Measurements from ENCODE around the gene TMEM117. TPM values are rescaled to one million over a fixed set of nuclear protein-coding genes. Genes with fewer than 3 reads are reported as not detected.

TMEM117 gene
- total and polyA plus RNA-seq, 7 donors, result 2.3 to 21.4 (median 17.5) TPM

DNA sequence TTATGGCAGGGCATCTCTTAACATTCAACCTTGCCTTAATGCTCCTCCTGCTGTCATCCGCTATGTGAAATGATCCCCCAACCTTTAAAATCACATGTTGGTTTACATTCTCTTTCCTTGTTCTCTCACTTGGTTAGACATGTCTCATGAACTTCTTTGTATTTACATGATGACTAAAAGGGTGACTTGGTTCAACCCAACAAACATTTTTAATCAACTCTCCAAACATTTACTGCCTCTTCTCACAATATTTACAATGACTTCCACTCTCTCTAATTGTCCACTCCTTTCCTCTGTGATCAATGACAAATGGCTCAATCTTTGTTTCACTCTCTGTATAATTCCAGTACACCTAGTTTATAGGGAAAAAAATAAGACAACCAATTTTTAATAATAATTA lies 534.1 kb downstream of the TMEM117 start:
- H3K27me3 ChIP-seq, result no peaks in the 10 kb centered on the region
- intact Hi-C loops (cut with DNase I), result loop anchor here (2.0 kb wide), 1 partner anchor 79 kb away; no protein-coding TSS in a partner anchor
- TF ChIP-seq, protein P1, sequence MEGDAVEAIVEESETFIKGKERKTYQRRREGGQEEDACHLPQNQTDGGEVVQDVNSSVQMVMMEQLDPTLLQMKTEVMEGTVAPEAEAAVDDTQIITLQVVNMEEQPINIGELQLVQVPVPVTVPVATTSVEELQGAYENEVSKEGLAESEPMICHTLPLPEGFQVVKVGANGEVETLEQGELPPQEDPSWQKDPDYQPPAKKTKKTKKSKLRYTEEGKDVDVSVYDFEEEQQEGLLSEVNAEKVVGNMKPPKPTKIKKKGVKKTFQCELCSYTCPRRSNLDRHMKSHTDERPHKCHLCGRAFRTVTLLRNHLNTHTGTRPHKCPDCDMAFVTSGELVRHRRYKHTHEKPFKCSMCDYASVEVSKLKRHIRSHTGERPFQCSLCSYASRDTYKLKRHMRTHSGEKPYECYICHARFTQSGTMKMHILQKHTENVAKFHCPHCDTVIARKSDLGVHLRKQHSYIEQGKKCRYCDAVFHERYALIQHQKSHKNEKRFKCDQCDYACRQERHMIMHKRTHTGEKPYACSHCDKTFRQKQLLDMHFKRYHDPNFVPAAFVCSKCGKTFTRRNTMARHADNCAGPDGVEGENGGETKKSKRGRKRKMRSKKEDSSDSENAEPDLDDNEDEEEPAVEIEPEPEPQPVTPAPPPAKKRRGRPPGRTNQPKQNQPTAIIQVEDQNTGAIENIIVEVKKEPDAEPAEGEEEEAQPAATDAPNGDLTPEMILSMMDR (IDR thresholded peaks at IDR 0.05), result no peak
- no peak for TF ChIP-seq POLR2A (IDR thresholded peaks at IDR 0.05)
- no peak for TF ChIP-seq POLR2AphosphoS5 (IDR thresholded peaks at IDR 0.05)
- TF ChIP-seq EP300 (IDR thresholded peaks at IDR 0.05), result no peak
- H3K27ac ChIP-seq, result no peak overlapping the region
- no peak for DNase-seq
- no peaks in the 10 kb centered on the region for H3K9me3 ChIP-seq
- 84 to 96% methylated on average over 1 of the region's 1 CpG for WGBS, 2 donors
- no peak overlapping the region for H3K4me3 ChIP-seq
- H3K36me3 ChIP-seq, result no peaks in the 10 kb centered on the region
- no peaks in the 10 kb centered on the region for H3K4me1 ChIP-seq

DNA sequence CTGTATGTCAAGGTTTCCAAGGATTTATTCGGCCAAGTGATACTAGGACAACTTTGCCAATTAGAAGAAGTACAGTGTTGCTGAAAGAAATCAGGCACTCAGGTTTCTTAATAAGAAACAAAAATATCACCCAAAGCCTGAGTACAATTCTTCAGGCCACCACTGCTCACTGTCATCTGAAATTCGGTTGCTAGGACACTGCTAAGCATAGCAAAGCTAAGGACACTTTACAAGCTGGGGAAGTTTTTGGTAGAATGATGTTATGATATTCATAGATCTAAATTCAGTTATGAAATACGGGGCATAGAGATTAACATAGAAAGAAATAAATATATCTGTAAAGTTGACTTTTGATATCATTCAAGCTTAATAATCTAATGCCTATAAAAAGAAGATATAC lies 535.1 kb downstream of the TMEM117 start:
- intact Hi-C loops (cut with DNase I), result loop anchor here (2.0 kb wide), 1 partner anchor 78 kb away; no protein-coding TSS in a partner anchor
- DNase-seq, result no peak
- H3K4me3 ChIP-seq, result no peak overlapping the region
- no peaks in the 10 kb centered on the region for H3K4me1 ChIP-seq
- H3K27me3 ChIP-seq, result no peaks in the 10 kb centered on the region
- no peak for TF ChIP-seq POLR2AphosphoS5 (IDR thresholded peaks at IDR 0.05)
- TF ChIP-seq, protein P1 (IDR thresholded peaks at IDR 0.05), result no peak
- no peak for TF ChIP-seq EP300 (IDR thresholded peaks at IDR 0.05)
- no peak for TF ChIP-seq POLR2A (IDR thresholded peaks at IDR 0.05)
- no peaks in the 10 kb centered on the region for H3K36me3 ChIP-seq
- H3K27ac ChIP-seq, result no peak overlapping the region
- WGBS, 2 donors, result 87 to 91% methylated on average over 3 of the region's 3 CpGs
- H3K9me3 ChIP-seq, result no peaks in the 10 kb centered on the region

DNA sequence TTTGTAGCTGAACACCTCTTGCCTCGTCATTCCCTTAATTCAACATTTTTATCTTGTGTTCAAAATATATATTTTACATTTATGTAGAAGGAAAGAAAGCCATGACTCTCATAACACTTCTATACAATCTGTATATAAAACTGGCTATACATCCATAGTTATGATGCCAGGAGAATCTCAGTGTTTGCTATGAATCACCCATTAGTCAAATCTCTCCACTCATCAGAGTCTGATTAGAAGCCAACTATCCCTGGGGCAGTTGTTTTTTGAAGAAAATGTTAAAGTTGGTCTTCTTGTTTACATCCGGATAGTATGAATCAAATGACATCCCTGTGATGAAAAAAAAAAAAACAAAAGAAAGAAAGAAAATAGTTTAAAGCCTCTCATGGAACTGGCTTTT lies 536.4 kb downstream of the TMEM117 start:
- no peaks in the 10 kb centered on the region for H3K27me3 ChIP-seq
- 88 to 89% methylated on average over 2 of the region's 2 CpGs for WGBS, 2 donors
- no peak overlapping the region for H3K27ac ChIP-seq
- no peaks in the 10 kb centered on the region for H3K36me3 ChIP-seq
- no peak for DNase-seq
- intact Hi-C loops (cut with DNase I), result no loop called here
- H3K9me3 ChIP-seq, result no peaks in the 10 kb centered on the region
- H3K4me1 ChIP-seq, result no peaks in the 10 kb centered on the region
- no peak for TF ChIP-seq POLR2AphosphoS5 (IDR thresholded peaks at IDR 0.05)
- TF ChIP-seq POLR2A (IDR thresholded peaks at IDR 0.05), result no peak
- TF ChIP-seq EP300 (IDR thresholded peaks at IDR 0.05), result no peak
- TF ChIP-seq, protein P1 (IDR thresholded peaks at IDR 0.05), result no peak
- H3K4me3 ChIP-seq, result no peak overlapping the region

DNA sequence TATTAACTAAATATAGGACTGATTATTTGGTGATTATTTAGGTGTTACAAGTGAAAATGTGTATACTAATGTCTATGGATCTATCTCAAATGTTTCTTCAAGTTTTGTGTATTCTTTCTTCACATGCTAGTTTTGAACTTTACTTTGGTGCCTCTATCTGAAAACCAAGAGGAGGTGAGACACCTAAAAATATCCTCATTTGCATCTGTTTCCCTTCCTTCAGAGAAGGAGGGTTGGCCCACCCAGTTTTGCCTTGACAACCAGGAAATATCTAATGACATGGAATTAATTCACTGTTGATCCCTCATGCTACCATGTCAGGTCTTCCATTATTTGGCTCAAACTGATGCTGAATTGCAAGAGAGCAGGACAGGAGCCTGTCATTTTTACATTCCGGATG lies 539.8 kb downstream of the TMEM117 start:
- Histone ChIP-seq H3K9me3 (no peaks in the 10 kb centered on the region), H3K27me3 (no peaks in the 10 kb centered on the region), H3K4me1 (peaks cover 0 to 5% (median under 1%) of the 10 kb centered on the region in 4 donors), H3K4me3 (no peak overlapping the region), H3K36me3 (no peaks in the 10 kb centered on the region), H3K27ac (no peak overlapping the region)
- WGBS, 2 donors, result 92 to 96% methylated on average over 1 of the region's 1 CpG
- TF ChIP-seq POLR2A (IDR thresholded peaks at IDR 0.05) (no peak), POLR2AphosphoS5 (IDR thresholded peaks at IDR 0.05) (no peak), EP300 (IDR thresholded peaks at IDR 0.05) (no peak)
- TF ChIP-seq, protein P1 (IDR thresholded peaks at IDR 0.05), result no peak
- no peak for DNase-seq
- intact Hi-C loops (cut with DNase I), result no loop called here

Measured in sigmoid colon (tissue), 7 donors.